IMR-90 (cell line): Measurements from ENCODE around the gene CARNS1. TPM values are rescaled to one million over a fixed set of nuclear protein-coding genes. Genes with fewer than 3 reads are reported as not detected.

Source experiments
- ATAC-seq: fragments of 200-7000 bp; cut with Tn5 transposase; 2 replicates; pipeline ENCODE4 v1.9.1; 2020; ENCODE audit warnings: low read depth, mild to moderate bottlenecking, moderate library complexity
- BruUV-seq: library from RNA; stranded (reverse); fragments of 400-500 nt; replicated peaks from 2 replicates; lab custom pipeline; 2021; lab: Mats Ljungman, UMichigan
- CTCF ChIA-PET: fragments of 300-600 bp; formaldehyde crosslinking; extraction: SDS; loops from one replicate; lab custom pipeline; 2021; ENCODE audit warnings: antibody characterized with exemption; lab: Yijun Ruan, JAX
- POLR2A ChIA-PET: fragments of 300-600 bp; sonication (Branson Sonifier 250); formaldehyde crosslinking; loops from one replicate; lab custom pipeline; 2022; ENCODE audit warnings: antibody characterized with exemption; ENCODE audit not compliant: unreplicated experiment; lab: Charles Lee
- DNase-seq: peaks from one replicate; pipeline ENCODE4 v3.0.0; 2013
- H2AFZ ChIP-seq: replicated peaks from 2 replicates; pipeline ENCODE3; 2013; ENCODE audit warnings: low read length, mild to moderate bottlenecking; ENCODE audit not compliant: poor library complexity
- H2AK5ac ChIP-seq: 2 replicates; pipeline ENCODE4 v1.6.1; 2013; ENCODE audit warnings: low read depth, low read length, inconsistent platforms
- H2AK9ac ChIP-seq: replicated peaks from 2 replicates; pipeline ENCODE3; 2013; ENCODE audit warnings: mild to moderate bottlenecking, low read depth, low read length, moderate library complexity; ENCODE audit not compliant: poor library complexity
- H2BK120ac ChIP-seq: 2 replicates; pipeline ENCODE4 v1.6.1; 2013; ENCODE audit warnings: low read depth, low read length, inconsistent platforms
- H2BK15ac ChIP-seq: 3 replicates; pipeline ENCODE4 v1.6.1; 2013; ENCODE audit warnings: low read depth, low read length, inconsistent platforms
- H2BK20ac ChIP-seq: 2 replicates; pipeline ENCODE4 v1.6.1; 2013; ENCODE audit warnings: low read depth, mild to moderate bottlenecking, inconsistent platforms, low read length, moderate library complexity
- H2BK5ac ChIP-seq: 2 replicates; pipeline ENCODE4 v1.6.1; 2013; ENCODE audit warnings: mild to moderate bottlenecking, low read depth, low read length, inconsistent platforms; ENCODE audit not compliant: poor library complexity, severe bottlenecking
- H3K14ac ChIP-seq: replicated peaks from 2 replicates; pipeline ENCODE4 v1.6.1; 2013; ENCODE audit warnings: low read depth, low read length, inconsistent platforms
- H3K18ac ChIP-seq: 2 replicates; pipeline ENCODE4 v1.6.1; 2013; ENCODE audit warnings: low read depth, low read length, control low read depth
- H3K23ac ChIP-seq: 2 replicates; pipeline ENCODE4 v1.6.1; 2013; ENCODE audit warnings: low read depth, low read length, inconsistent platforms
- H3K27ac ChIP-seq: 2 replicates; pipeline ENCODE4 v1.5.1; 2013; ENCODE audit warnings: mild to moderate bottlenecking, control low read depth, low read length; ENCODE audit not compliant: insufficient read depth
- H3K27me3 ChIP-seq: 2 replicates; pipeline ENCODE4 v1.6.1; 2013; ENCODE audit warnings: low read length; ENCODE audit not compliant: control insufficient read depth, insufficient read depth
- H3K36me3 ChIP-seq: 2 replicates; pipeline ENCODE4 v1.6.1; 2013; ENCODE audit warnings: low read length, mixed read lengths; ENCODE audit not compliant: control insufficient read depth, insufficient read depth
- H3K4ac ChIP-seq: 2 replicates; pipeline ENCODE4 v1.6.1; 2013; ENCODE audit warnings: low read depth, low read length, inconsistent platforms
- H3K4me1 ChIP-seq: 2 replicates; pipeline ENCODE4 v1.6.1; 2013; ENCODE audit warnings: low read length, mixed read lengths; ENCODE audit not compliant: control insufficient read depth, insufficient read depth
- H3K4me2 ChIP-seq: 2 replicates; pipeline ENCODE4 v1.6.1; 2013; ENCODE audit warnings: low read depth, mild to moderate bottlenecking, control low read depth, low read length, moderate library complexity
- H3K4me3 ChIP-seq: 2 replicates; pipeline ENCODE4 v1.5.1; 2013; ENCODE audit warnings: low read depth, mild to moderate bottlenecking, control low read depth, low read length, moderate library complexity; ENCODE audit not compliant: insufficient read depth
- H3K56ac ChIP-seq: 2 replicates; pipeline ENCODE4 v1.6.1; 2013; ENCODE audit warnings: low read length, inconsistent platforms; ENCODE audit not compliant: insufficient read depth; ENCODE audit errors: extremely low read depth
- H3K79me1 ChIP-seq, 2 experiments: 2 replicates each; pipeline ENCODE4 v1.6.1; 2013; ENCODE audit warnings: low read length in 2 of 2, inconsistent platforms in 1 of 2, low read depth in 1 of 2
- H3K9ac ChIP-seq: 2 replicates; pipeline ENCODE4 v1.6.1; 2013; ENCODE audit warnings: low read depth, low read length, control low read depth
- H3K9me1 ChIP-seq: 2 replicates; pipeline ENCODE4 v1.6.1; 2013; ENCODE audit warnings: low read length, inconsistent platforms; ENCODE audit not compliant: insufficient read depth
- H3K9me3 ChIP-seq: 2 replicates; pipeline ENCODE4 v1.6.1; 2013; ENCODE audit warnings: low read length; ENCODE audit not compliant: control insufficient read depth, insufficient read depth
- H4K20me1 ChIP-seq: 2 replicates; pipeline ENCODE4 v1.6.1; 2013; ENCODE audit warnings: low read length, inconsistent platforms; ENCODE audit not compliant: insufficient read depth
- H4K5ac ChIP-seq: 2 replicates; pipeline ENCODE4 v1.6.1; 2013; ENCODE audit warnings: mild to moderate bottlenecking, low read depth, low read length, control low read depth
- H4K8ac ChIP-seq, 2 experiments: 2 replicates each; pipeline ENCODE4 v1.6.1; 2013; ENCODE audit warnings: low read depth in 2 of 2, low read length in 2 of 2, control low read depth in 1 of 2, inconsistent platforms in 1 of 2
- H4K91ac ChIP-seq: 2 replicates; pipeline ENCODE4 v1.6.1; 2013; ENCODE audit warnings: low read depth, low read length, inconsistent platforms; ENCODE audit not compliant: insufficient read depth
- BHLHE40 ChIP-seq: fragments of 150-350 bp; IDR thresholded peaks from 2 replicates; pipeline ENCODE4 v1.6.1; 2016; ENCODE audit warnings: mild to moderate bottlenecking, low read depth, low read length
- CEBPB ChIP-seq: IDR thresholded peaks from 2 replicates; pipeline ENCODE4 v1.6.1; 2012; ENCODE audit warnings: low read depth, low read length, improper control_type of control experiment
- CHD1 ChIP-seq: IDR thresholded peaks from 2 replicates; pipeline ENCODE4 v1.6.1; 2012; ENCODE audit warnings: low read depth, low read length, improper control_type of control experiment
- MAFK ChIP-seq: IDR thresholded peaks from 2 replicates; pipeline ENCODE4 v1.6.1; 2012; ENCODE audit warnings: low read depth, low read length, improper control_type of control experiment
- RCOR1 ChIP-seq: IDR thresholded peaks from 2 replicates; pipeline ENCODE4 v1.6.1; 2012; ENCODE audit warnings: mild to moderate bottlenecking, low read length, improper control_type of control experiment; ENCODE audit not compliant: insufficient replicate concordance
- SMC3 ChIP-seq: fragments of 150-350 bp; IDR thresholded peaks from 2 replicates; pipeline ENCODE4 v1.6.1; 2016; ENCODE audit warnings: low read depth, mild to moderate bottlenecking, antibody characterized with exemption, low read length, moderate library complexity
- WGBS, 2 experiments: methylation state at CpG; one replicate each; pipeline versions ENCODE4 v1.1.5 to v1.1.7; 2013; ENCODE audit warnings: missing lambda C conversion rate in 2 of 2; ENCODE audit not compliant: insufficient read length in 1 of 2; ENCODE audit errors: extremely low coverage in 2 of 2; 5-methylcytosine and 5-hydroxymethylcytosine counted together
- dilution Hi-C: fragments of 300-500 bp; cut with HindIII; formaldehyde crosslinking; loops from one replicate; pipeline ENCODE4 v1.14.3; 2018; ENCODE audit warnings: low sequenced_read_pairs; ENCODE audit not compliant: unreplicated experiment
- in situ Hi-C: fragments of 300-500 bp; cut with MboI; formaldehyde crosslinking; loops from 3 replicates; pipeline ENCODE4 v1.14.3; 2019; ENCODE audit warnings: low sequenced_read_pairs, inconsistent platforms, mixed read lengths
- intact Hi-C: fragments of 100-400 bp; cut with micrococcal nuclease; formaldehyde crosslinking; loops from 2 replicates; pipeline ENCODE4 v1.10.0; 2022
- polyA plus RNA-seq, 3 experiments: library from polyadenylated mRNA; depleted of rRNA; stranded (reverse); fragments of >200 nt; gene quantifications; 2 replicates each; pipeline ENCODE4 v1.2.3, GENCODE V29; 2012; ENCODE audit warnings: low replicate concordance in 1 of 3
- total RNA-seq: library from RNA; depleted of rRNA; stranded (reverse); fragments of >200 nt; gene quantifications from 2 replicates; pipeline ENCODE4 v1.2.3, GENCODE V29; 2012
- TF ChIP-seq, protein P1 (sequence below): conservative IDR thresholded peaks from 2 replicates; pipeline ENCODE4 v1.5.1; 2012; ENCODE audit warnings: mild to moderate bottlenecking, low read depth, low read length, improper control_type of control experiment
- TF ChIP-seq, protein P2 (sequence below): fragments of 150-350 bp; IDR thresholded peaks from 2 replicates; pipeline ENCODE4 v1.6.1; 2016; ENCODE audit warnings: low read depth, mild to moderate bottlenecking, low read length, moderate library complexity, borderline replicate concordance

CARNS1 gene
- total and polyA plus RNA-seq, 2 of the 4 experiments (the other 2 are of a cell fraction), result under 0.01 to 0.32 TPM

DNA sequence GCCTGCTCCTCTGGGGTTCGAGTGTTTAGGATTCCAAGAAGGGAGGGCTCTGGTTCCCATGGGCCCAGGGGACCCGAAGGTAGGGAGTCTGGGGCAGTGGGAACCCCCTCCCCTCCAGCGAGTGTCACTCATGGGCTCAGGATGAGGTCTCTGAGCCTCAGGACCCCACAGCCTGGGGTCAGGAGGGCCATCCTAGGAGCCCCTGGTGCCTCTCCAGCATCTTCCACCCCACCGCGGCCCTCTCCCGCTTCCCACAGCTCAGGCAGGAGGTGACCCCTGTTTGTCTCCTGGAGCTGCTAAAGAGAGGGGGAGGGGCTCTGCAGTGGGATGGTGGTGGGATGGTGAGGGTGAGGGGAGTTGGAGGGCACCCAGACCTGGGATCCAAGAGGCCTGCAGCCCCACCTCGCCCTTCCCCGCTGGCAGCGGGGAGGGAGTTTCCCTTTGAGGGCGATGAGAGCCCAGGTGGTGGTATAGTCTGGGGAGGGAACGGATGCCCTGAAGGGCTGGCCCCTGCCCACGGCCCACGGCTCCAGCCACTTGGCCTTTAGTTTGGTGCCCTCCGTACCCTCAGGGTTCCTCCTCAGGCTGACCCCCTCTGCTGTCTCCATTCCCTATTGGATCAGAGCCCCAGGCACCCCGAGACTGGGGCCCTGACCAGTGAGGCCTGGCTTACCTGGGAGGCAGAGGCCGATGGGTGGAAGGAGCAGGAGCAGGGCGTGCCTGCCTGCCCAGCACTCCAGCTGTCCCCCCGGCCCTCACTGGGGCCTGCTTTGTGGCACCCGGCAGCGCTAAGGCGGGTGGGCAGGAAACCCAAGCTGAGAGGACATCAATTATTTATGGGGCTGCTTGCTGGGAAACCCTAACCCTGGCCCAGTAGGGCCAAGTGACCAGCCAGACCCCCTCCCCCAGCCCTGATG lies 38.6 kb downstream of the CARNS1 start (continued):
- TF ChIP-seq, protein P1, sequence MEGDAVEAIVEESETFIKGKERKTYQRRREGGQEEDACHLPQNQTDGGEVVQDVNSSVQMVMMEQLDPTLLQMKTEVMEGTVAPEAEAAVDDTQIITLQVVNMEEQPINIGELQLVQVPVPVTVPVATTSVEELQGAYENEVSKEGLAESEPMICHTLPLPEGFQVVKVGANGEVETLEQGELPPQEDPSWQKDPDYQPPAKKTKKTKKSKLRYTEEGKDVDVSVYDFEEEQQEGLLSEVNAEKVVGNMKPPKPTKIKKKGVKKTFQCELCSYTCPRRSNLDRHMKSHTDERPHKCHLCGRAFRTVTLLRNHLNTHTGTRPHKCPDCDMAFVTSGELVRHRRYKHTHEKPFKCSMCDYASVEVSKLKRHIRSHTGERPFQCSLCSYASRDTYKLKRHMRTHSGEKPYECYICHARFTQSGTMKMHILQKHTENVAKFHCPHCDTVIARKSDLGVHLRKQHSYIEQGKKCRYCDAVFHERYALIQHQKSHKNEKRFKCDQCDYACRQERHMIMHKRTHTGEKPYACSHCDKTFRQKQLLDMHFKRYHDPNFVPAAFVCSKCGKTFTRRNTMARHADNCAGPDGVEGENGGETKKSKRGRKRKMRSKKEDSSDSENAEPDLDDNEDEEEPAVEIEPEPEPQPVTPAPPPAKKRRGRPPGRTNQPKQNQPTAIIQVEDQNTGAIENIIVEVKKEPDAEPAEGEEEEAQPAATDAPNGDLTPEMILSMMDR, result no peak

DNA sequence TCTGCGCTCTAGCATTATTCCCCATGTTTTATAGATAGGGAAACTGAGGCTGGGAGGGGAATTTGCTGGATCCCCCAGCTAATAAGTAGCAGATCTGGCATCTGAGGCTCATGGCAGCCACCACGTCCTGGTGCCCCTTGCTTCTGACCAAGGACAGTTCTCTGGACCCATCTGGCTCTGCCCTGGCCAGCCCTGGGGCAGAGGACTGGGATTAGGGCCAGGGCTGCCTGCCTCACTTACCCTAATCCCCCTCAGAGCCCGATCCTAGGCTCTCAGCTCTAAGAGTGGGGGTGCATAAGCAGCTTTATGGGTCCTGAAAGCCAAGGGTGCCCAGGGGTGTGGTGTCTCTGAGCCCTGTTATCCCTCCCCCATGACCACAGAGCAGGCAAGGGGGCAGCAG lies 39.6 kb downstream of the CARNS1 start, which contains the start of gene CABP4:
Gene CABP4 (plus strand): TSS at position 301 of the 400 bp plus-strand sequence. CDS start 70 bp downstream, at position 371.
- no peaks in the 10 kb centered on the region for H3K4me1 ChIP-seq
- no peak within 1 kb of the TSS for H3K14ac ChIP-seq
- in situ Hi-C loops (no loop called here), intact Hi-C loops (no loop called here), dilution Hi-C loops (no loop called here)
- H4K91ac ChIP-seq, result no peak within 1 kb of the TSS
- H3K36me3 ChIP-seq, result no peaks in the 10 kb centered on the region
- H3K27me3 ChIP-seq, result peaks cover 25% of the 10 kb centered on the region; the same call in 1 of the 2 replicates
- no peak within 1 kb of the TSS for H3K18ac ChIP-seq
- CTCF ChIA-PET, result no interaction called here
- no peaks in the 10 kb centered on the region for H4K20me1 ChIP-seq
- no peak within 1 kb of the TSS for H3K27ac ChIP-seq
- H3K9me3 ChIP-seq, result no peaks in the 10 kb centered on the region
- H3K4me2 ChIP-seq, result no peak within 1 kb of the TSS
- DNase-seq (no peak), ATAC-seq (no peak)
- BruUV-seq, result no TSS peak
- H2BK20ac ChIP-seq, result no peak within 1 kb of the TSS
- H2AFZ ChIP-seq, result peak within 1 kb of the TSS; percentile 51
- H4K8ac ChIP-seq, result no peak within 1 kb of the TSS
- no peak within 1 kb of the TSS for H3K23ac ChIP-seq
- H3K9ac ChIP-seq, result no peak within 1 kb of the TSS
- no peaks in the 10 kb centered on the region for H3K79me1 ChIP-seq
- H3K56ac ChIP-seq, result no peak within 1 kb of the TSS
- no peak within 1 kb of the TSS for H2AK9ac ChIP-seq
- no peak within 1 kb of the TSS for H2AK5ac ChIP-seq
- H3K4me3 ChIP-seq, result no peak within 1 kb of the TSS
- no peak within 1 kb of the TSS for H2BK120ac ChIP-seq
- WGBS, 2 experiments, result no CpG with 5 or more reads among the region's 3 CpGs
- no peak within 1 kb of the TSS for H2BK15ac ChIP-seq
- no peak within 1 kb of the TSS for H2BK5ac ChIP-seq
- POLR2A ChIA-PET, result no interaction called here
- no peak within 1 kb of the TSS for H3K4ac ChIP-seq
- no peaks in the 10 kb centered on the region for H3K9me1 ChIP-seq
- no peak within 1 kb of the TSS for H4K5ac ChIP-seq
- TF ChIP-seq, protein P2, sequence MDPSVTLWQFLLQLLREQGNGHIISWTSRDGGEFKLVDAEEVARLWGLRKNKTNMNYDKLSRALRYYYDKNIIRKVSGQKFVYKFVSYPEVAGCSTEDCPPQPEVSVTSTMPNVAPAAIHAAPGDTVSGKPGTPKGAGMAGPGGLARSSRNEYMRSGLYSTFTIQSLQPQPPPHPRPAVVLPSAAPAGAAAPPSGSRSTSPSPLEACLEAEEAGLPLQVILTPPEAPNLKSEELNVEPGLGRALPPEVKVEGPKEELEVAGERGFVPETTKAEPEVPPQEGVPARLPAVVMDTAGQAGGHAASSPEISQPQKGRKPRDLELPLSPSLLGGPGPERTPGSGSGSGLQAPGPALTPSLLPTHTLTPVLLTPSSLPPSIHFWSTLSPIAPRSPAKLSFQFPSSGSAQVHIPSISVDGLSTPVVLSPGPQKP, result no peak
- TF ChIP-seq CEBPB (no peak), MAFK (no peak), BHLHE40 (no peak), RCOR1 (no peak), SMC3 (no peak), CHD1 (no peak)
- TF ChIP-seq, protein P1, result no peak
